ENCODE results near the gene ZNF324. TPM values are rescaled to one million over a fixed set of nuclear protein-coding genes. Genes with fewer than 3 reads are reported as not detected.

Gene ZNF324
- total and polyA plus RNA-seq, 9 of the 15 experiments (the other 6 are each of a cell fraction or from before 2014, with no cell fraction given) = 0.92 to 16.4 (median 5.3) TPM

DNA sequence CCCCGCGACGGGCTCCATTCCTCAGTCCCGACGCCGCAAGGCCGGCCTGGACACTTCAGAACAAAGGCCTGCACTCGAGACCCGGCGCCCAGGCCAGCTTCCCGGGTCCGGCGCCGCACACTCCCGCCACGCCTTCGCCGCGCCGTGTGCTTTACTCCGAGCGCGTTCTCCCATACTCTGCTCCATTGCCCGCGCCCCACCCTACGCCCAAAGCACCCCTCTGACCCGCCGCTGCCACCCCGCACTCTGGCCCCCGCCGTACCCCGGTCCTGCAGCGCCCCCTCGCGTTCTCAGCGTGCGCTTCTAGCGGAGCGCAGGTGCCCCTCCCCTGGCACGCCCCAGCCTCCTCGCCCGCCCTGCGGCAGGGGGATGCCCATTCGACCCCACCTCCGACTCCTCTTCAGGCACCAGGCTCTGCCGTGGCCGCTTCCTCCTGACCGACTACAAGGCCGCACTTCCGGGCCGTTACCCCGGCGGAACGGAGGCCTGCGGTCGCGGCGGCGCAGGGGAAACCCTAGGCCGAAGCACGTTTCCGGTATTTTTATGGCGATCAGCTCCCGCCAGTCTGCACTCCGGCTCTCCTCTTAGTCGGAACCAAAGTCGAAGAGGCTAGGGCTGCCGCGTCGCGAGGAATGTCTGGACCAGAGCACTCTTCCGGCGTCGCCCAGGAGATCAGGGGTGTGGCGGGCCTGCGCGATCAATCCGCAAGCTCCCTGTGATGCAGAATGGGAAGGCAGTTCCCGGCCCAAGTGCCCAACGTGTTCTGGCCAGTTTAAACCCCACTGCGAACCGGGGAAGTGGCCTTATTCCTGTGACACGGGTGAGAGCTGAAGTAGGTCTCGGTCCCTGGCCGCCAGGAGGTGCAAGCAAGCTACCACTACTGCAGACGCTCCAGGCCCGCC lies 52.7 kb downstream of the ZNF324 start, which contains the start of gene ZBTB45 (continued):
- TF ChIP-seq, protein P1, sequence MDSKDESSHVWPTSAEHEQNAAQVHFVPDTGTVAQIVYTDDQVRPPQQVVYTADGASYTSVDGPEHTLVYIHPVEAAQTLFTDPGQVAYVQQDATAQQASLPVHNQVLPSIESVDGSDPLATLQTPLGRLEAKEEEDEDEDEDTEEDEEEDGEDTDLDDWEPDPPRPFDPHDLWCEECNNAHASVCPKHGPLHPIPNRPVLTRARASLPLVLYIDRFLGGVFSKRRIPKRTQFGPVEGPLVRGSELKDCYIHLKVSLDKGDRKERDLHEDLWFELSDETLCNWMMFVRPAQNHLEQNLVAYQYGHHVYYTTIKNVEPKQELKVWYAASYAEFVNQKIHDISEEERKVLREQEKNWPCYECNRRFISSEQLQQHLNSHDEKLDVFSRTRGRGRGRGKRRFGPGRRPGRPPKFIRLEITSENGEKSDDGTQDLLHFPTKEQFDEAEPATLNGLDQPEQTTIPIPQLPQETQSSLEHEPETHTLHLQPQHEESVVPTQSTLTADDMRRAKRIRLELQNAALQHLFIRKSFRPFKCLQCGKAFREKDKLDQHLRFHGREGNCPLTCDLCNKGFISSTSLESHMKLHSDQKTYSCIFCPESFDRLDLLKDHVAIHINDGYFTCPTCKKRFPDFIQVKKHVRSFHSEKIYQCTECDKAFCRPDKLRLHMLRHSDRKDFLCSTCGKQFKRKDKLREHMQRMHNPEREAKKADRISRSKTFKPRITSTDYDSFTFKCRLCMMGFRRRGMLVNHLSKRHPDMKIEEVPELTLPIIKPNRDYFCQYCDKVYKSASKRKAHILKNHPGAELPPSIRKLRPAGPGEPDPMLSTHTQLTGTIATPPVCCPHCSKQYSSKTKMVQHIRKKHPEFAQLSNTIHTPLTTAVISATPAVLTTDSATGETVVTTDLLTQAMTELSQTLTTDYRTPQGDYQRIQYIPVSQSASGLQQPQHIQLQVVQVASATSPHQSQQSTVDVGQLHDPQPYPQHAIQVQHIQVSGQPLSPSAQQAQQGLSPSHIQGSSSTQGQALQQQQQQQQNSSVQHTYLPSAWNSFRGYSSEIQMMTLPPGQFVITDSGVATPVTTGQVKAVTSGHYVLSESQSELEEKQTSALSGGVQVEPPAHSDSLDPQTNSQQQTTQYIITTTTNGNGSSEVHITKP (IDR thresholded peaks at IDR 0.05; ENCODE audit: partially characterized antibody) = peak; percentile 21
- TF ChIP-seq, protein P2, sequence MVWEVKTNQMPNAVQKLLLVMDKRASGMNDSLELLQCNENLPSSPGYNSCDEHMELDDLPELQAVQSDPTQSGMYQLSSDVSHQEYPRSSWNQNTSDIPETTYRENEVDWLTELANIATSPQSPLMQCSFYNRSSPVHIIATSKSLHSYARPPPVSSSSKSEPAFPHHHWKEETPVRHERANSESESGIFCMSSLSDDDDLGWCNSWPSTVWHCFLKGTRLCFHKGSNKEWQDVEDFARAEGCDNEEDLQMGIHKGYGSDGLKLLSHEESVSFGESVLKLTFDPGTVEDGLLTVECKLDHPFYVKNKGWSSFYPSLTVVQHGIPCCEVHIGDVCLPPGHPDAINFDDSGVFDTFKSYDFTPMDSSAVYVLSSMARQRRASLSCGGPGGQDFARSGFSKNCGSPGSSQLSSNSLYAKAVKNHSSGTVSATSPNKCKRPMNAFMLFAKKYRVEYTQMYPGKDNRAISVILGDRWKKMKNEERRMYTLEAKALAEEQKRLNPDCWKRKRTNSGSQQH (CRISPR knock-in tag; IDR thresholded peaks at IDR 0.05) = 0 out of 2 replicates have a peak, but pooled peaks have one; percentile 38
- peak; percentile 93 for TF ChIP-seq TAF1 (IDR thresholded peaks at IDR 0.05; ENCODE audit: control insufficient read depth, extremely low read depth, insufficient read depth, low read length, severe bottlenecking)
- TF ChIP-seq FOXJ3 (CRISPR knock-in tag; IDR thresholded peaks at IDR 0.05) = no peak
- TF ChIP-seq CHCHD3 (CRISPR knock-in tag; IDR thresholded peaks at IDR 0.05) = no peak
- TF ChIP-seq NCOA4 (IDR thresholded peaks at IDR 0.05; ENCODE audit: partially characterized antibody) = peak; percentile 17
- TF ChIP-seq, protein P3, sequence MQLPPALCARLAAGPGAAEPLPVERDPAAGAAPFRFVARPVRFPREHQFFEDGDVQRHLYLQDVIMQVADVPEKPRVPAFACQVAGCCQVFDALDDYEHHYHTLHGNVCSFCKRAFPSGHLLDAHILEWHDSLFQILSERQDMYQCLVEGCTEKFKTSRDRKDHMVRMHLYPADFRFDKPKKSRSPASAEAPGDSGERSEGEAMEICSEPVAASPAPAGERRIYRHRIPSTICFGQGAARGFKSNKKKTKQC (CRISPR knock-in tag; IDR thresholded peaks at IDR 0.05) = peak; percentile 98
- TF ChIP-seq, protein P4, sequence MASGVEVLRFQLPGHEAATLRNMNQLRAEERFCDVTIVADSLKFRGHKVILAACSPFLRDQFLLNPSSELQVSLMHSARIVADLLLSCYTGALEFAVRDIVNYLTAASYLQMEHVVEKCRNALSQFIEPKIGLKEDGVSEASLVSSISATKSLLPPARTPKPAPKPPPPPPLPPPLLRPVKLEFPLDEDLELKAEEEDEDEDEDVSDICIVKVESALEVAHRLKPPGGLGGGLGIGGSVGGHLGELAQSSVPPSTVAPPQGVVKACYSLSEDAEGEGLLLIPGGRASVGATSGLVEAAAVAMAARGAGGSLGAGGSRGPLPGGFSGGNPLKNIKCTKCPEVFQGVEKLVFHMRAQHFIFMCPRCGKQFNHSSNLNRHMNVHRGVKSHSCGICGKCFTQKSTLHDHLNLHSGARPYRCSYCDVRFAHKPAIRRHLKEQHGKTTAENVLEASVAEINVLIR (CRISPR knock-in tag; IDR thresholded peaks at IDR 0.05) = peak; percentile 68
- peak; percentile 80 for TF ChIP-seq ELF4 (CRISPR knock-in tag; IDR thresholded peaks at IDR 0.05)
- TF ChIP-seq PTRF (tag; IDR thresholded peaks at IDR 0.05) = no peak
- TF ChIP-seq CTBP1 (IDR thresholded peaks at IDR 0.05; ENCODE audit: borderline replicate concordance) = peak; percentile 94
- TF ChIP-seq, protein P5, sequence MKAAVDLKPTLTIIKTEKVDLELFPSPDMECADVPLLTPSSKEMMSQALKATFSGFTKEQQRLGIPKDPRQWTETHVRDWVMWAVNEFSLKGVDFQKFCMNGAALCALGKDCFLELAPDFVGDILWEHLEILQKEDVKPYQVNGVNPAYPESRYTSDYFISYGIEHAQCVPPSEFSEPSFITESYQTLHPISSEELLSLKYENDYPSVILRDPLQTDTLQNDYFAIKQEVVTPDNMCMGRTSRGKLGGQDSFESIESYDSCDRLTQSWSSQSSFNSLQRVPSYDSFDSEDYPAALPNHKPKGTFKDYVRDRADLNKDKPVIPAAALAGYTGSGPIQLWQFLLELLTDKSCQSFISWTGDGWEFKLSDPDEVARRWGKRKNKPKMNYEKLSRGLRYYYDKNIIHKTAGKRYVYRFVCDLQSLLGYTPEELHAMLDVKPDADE (conservative IDR thresholded peaks at IDR 0.05; ENCODE audit: control insufficient read depth, low read depth, low read length) = peak; percentile 68; the same call in 1 of the 2 replicates
- TF ChIP-seq SNRNP70 (optimal IDR thresholded peaks at IDR 0.05; ENCODE audit: low read depth, low read length) = no peak
- TF ChIP-seq NCOR1 (IDR thresholded peaks at IDR 0.05) = peak; percentile 73
- TF ChIP-seq HMGN3 (IDR thresholded peaks at IDR 0.05; ENCODE audit: borderline replicate concordance, extremely low read depth, insufficient read length, low read depth, low read length) = peak; percentile 91
- peak; percentile 71 for TF ChIP-seq ZNF766 (CRISPR knock-in tag; conservative IDR thresholded peaks at IDR 0.05)
- TF ChIP-seq KLF6 (CRISPR knock-in tag; IDR thresholded peaks at IDR 0.05; ENCODE audit: borderline replicate concordance) = peak; percentile 20; the same call in 1 of the 2 replicates
- no peak for TF ChIP-seq ZNF165 (CRISPR knock-in tag; IDR thresholded peaks at IDR 0.05; ENCODE audit: borderline replicate concordance)

All from K562 (cell line).